ENCODE data around the gene SYNE1. TPM values are rescaled to one million over a fixed set of nuclear protein-coding genes. Genes with fewer than 3 reads are reported as not detected.
"Not testable (repeated sequence)": the region's sequence is repeated elsewhere in the genome, so short reads cannot be mapped to it uniquely, and the experiment has no call there.

SYNE1 gene
- total RNA-seq, 1 donor from 2014 or later: 6.0 TPM

- Histone ChIP-seq H4K20me1 (ENCODE audit: low read depth) (no peaks in the 10 kb centered on the region), H3K4me3 (no peak overlapping the region), H3K27me3 (no peaks in the 10 kb centered on the region), H3K79me2 (ENCODE audit: low read depth) (no peaks in the 10 kb centered on the region), H3K4me2 (no peak overlapping the region), H3K27ac (no peak overlapping the region), H3K9ac (no peak overlapping the region), H2AFZ (replicated peaks) (no peak overlapping the region), H3K4me1 (no peaks in the 10 kb centered on the region), H3K9me3 (ENCODE audit: low read depth) (no peaks in the 10 kb centered on the region), H3K36me3 (no peaks in the 10 kb centered on the region), H3F3A (ENCODE audit: low read depth) (no peaks in the 10 kb centered on the region)
- Mint-ChIP-seq H3K27ac (no peak overlapping the region), H3K36me3 (peaks cover 13% of the 10 kb centered on the region), H3K4me1 (no peaks in the 10 kb centered on the region), H3K27me3 (ENCODE audit: insufficient read depth, low read depth) (no peaks in the 10 kb centered on the region), H3K9me3 (no peaks in the 10 kb centered on the region), H3K4me3 (no peak overlapping the region)
- no peak for DNase-seq (ENCODE audit: low spot score)
- TF ChIP-seq EZH2phosphoT487 (IDR thresholded peaks at IDR 0.05) (no peak), EZH2 (IDR thresholded peaks at IDR 0.05) (no peak)
- TF ChIP-seq, protein P1, sequence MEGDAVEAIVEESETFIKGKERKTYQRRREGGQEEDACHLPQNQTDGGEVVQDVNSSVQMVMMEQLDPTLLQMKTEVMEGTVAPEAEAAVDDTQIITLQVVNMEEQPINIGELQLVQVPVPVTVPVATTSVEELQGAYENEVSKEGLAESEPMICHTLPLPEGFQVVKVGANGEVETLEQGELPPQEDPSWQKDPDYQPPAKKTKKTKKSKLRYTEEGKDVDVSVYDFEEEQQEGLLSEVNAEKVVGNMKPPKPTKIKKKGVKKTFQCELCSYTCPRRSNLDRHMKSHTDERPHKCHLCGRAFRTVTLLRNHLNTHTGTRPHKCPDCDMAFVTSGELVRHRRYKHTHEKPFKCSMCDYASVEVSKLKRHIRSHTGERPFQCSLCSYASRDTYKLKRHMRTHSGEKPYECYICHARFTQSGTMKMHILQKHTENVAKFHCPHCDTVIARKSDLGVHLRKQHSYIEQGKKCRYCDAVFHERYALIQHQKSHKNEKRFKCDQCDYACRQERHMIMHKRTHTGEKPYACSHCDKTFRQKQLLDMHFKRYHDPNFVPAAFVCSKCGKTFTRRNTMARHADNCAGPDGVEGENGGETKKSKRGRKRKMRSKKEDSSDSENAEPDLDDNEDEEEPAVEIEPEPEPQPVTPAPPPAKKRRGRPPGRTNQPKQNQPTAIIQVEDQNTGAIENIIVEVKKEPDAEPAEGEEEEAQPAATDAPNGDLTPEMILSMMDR (IDR thresholded peaks at IDR 0.05): no peak
Observed at GRCh38 chr6:152143359-152143758, 493.8 kb downstream of the SYNE1 start.

DNA sequence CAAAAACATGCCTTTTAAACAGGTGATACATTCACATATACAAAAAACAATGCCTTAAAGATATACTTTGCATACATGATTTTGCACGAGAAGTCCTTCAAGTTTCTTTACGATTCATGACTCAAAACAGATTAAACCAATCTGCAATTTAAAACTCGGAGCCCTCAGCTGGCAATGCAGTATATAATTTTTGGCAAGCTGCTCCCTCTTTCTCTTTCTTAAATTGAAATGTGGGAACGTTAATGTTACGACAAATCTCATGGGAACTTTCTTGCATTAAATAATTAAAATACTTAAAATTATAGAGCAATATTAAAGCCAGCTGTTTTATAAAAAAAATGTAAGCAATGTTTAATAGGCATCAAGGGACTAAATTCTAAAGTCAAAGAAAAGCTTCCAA, 495.1 kb downstream of the SYNE1 start:
- Histone ChIP-seq H3K4me3 (no peak overlapping the region), H3K36me3 (no peaks in the 10 kb centered on the region), H4K20me1 (ENCODE audit: low read depth) (no peaks in the 10 kb centered on the region), H3K4me2 (no peak overlapping the region), H3K9me3 (ENCODE audit: low read depth) (no peaks in the 10 kb centered on the region), H3K4me1 (no peaks in the 10 kb centered on the region), H3F3A (ENCODE audit: low read depth) (no peaks in the 10 kb centered on the region), H2AFZ (replicated peaks) (no peak overlapping the region), H3K27ac (no peak overlapping the region), H3K27me3 (no peaks in the 10 kb centered on the region), H3K9ac (no peak overlapping the region), H3K79me2 (ENCODE audit: low read depth) (no peaks in the 10 kb centered on the region)
- TF ChIP-seq, protein P1 (IDR thresholded peaks at IDR 0.05): no peak
- no peak for TF ChIP-seq EZH2phosphoT487 (IDR thresholded peaks at IDR 0.05)
- no peak for TF ChIP-seq EZH2 (IDR thresholded peaks at IDR 0.05)
- Mint-ChIP-seq H3K36me3 (peaks cover 13% of the 10 kb centered on the region), H3K27me3 (ENCODE audit: insufficient read depth, low read depth) (no peaks in the 10 kb centered on the region), H3K9me3 (no peaks in the 10 kb centered on the region), H3K4me1 (no peaks in the 10 kb centered on the region), H3K4me3 (no peak overlapping the region), H3K27ac (no peak overlapping the region)
- no peak for DNase-seq (ENCODE audit: low spot score)

DNA sequence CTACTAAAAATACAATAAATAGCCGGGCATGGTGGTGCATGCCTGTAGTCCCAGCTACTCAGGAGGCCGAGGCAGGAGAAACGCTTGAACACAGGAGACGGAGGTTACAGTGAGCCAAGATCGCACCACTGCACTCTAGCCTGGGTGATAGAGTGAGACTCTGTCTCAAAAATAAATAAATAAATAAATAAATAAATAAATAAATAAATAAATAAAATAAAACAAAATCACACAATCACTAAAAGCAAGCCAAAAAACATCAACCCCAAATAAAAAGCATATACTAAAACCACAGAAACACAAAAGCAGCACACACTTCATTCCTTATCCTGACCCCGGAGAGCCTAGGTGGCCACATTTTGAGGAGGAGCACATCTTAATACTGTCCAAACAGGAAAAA, 498.8 kb downstream of the SYNE1 start:
- not testable (repeated sequence) for H3K4me1 ChIP-seq; H3K9ac ChIP-seq; DNase-seq (ENCODE audit: low spot score); H4K20me1 ChIP-seq (ENCODE audit: low read depth); H3K4me3 Mint-ChIP-seq; H3K27me3 Mint-ChIP-seq (ENCODE audit: insufficient read depth, low read depth); H3K27me3 ChIP-seq; H3K27ac ChIP-seq; H3K4me3 ChIP-seq; H3F3A ChIP-seq (ENCODE audit: low read depth); H3K4me2 ChIP-seq; H3K27ac Mint-ChIP-seq; H2AFZ ChIP-seq (replicated peaks); H3K9me3 Mint-ChIP-seq; H3K79me2 ChIP-seq (ENCODE audit: low read depth); H3K36me3 ChIP-seq; H3K4me1 Mint-ChIP-seq; H3K9me3 ChIP-seq (ENCODE audit: low read depth)
- peaks cover 10% of the 10 kb centered on the region for H3K36me3 Mint-ChIP-seq

- TF ChIP-seq EZH2phosphoT487 (IDR thresholded peaks at IDR 0.05): no peak
- TF ChIP-seq, protein P1 (IDR thresholded peaks at IDR 0.05): no peak
- TF ChIP-seq EZH2 (IDR thresholded peaks at IDR 0.05): no peak
- no peaks in the 10 kb centered on the region for H3K36me3 ChIP-seq
- no peak overlapping the region for H3K4me3 Mint-ChIP-seq
Observed at GRCh38 chr6:152136449-152136825, 500.7 kb downstream of the SYNE1 start.

More at GRCh38 chr6:152136449-152136825, 500.7 kb downstream of the SYNE1 start:
- Histone ChIP-seq H3F3A (ENCODE audit: low read depth) (no peaks in the 10 kb centered on the region), H3K4me2 (no peak overlapping the region), H3K27me3 (no peaks in the 10 kb centered on the region), H2AFZ (replicated peaks) (no peak overlapping the region), H4K20me1 (ENCODE audit: low read depth) (no peaks in the 10 kb centered on the region), H3K79me2 (ENCODE audit: low read depth) (no peaks in the 10 kb centered on the region), H3K9me3 (ENCODE audit: low read depth) (no peaks in the 10 kb centered on the region), H3K4me3 (no peak overlapping the region), H3K27ac (no peak overlapping the region), H3K9ac (no peak overlapping the region), H3K4me1 (no peaks in the 10 kb centered on the region)
- Mint-ChIP-seq H3K27ac (no peak overlapping the region), H3K27me3 (ENCODE audit: insufficient read depth, low read depth) (no peaks in the 10 kb centered on the region), H3K9me3 (no peaks in the 10 kb centered on the region), H3K4me1 (no peaks in the 10 kb centered on the region), H3K36me3 (peaks cover 10% of the 10 kb centered on the region)
- DNase-seq (ENCODE audit: low spot score): no peak

All from neural progenitor cell (in vitro differentiated cells).